ENCODE results near the gene CLOCK. TPM values are rescaled to one million over a fixed set of nuclear protein-coding genes. Genes with fewer than 3 reads are reported as not detected.

Gene CLOCK
- total and polyA plus RNA-seq, 9 of the 15 experiments (the other 6 are each of a cell fraction or from before 2014, with no cell fraction given): 3.7 to 14.4 (median 9.4) TPM

GRCh38 chr4:55547466-55547770 is 709 bp upstream of the CLOCK start (continued):
- no peak for TF ChIP-seq FOXK1 (CRISPR knock-in tag; IDR thresholded peaks at IDR 0.05; ENCODE audit: borderline replicate concordance)
- no peak for TF ChIP-seq RERE (CRISPR knock-in tag; IDR thresholded peaks at IDR 0.05; ENCODE audit: borderline replicate concordance)
- TF ChIP-seq ZNF197 (CRISPR knock-in tag; IDR thresholded peaks at IDR 0.05; ENCODE audit: low read depth): no peak
- no peak for TF ChIP-seq ZBTB34 (CRISPR knock-in tag; IDR thresholded peaks at IDR 0.05)
- TF ChIP-seq CBFA2T3 (IDR thresholded peaks at IDR 0.05): no peak
- peak; percentile 22 for TF ChIP-seq CHD1 (IDR thresholded peaks at IDR 0.05; ENCODE audit: low read length)
- TF ChIP-seq ZKSCAN3 (CRISPR knock-in tag; IDR thresholded peaks at IDR 0.05): no peak
- TF ChIP-seq ZNF277 (CRISPR knock-in tag; IDR thresholded peaks at IDR 0.05; ENCODE audit: borderline replicate concordance): no peak
- TF ChIP-seq ZNF780A (CRISPR knock-in tag; IDR thresholded peaks at IDR 0.05): no peak
- peak; percentile 26; the same call in 1 of the 2 replicates for TF ChIP-seq MYC (IDR thresholded peaks at IDR 0.05; ENCODE audit: low read depth, low read length)
- TF ChIP-seq MYC (CRISPR knock-in tag; IDR thresholded peaks at IDR 0.05; ENCODE audit: borderline replicate concordance, low read depth): no peak
- TF ChIP-seq ETS2 (tag; IDR thresholded peaks at IDR 0.05; ENCODE audit: borderline replicate concordance, poor library complexity, severe bottlenecking): no peak
- TF ChIP-seq RBBP5 (IDR thresholded peaks at IDR 0.05; ENCODE audit: borderline replicate concordance, insufficient read depth, low read length, poor library complexity, severe bottlenecking): no peak
- TF ChIP-seq ETV1 (tag; conservative IDR thresholded peaks at IDR 0.05; ENCODE audit: low read depth): no peak
- no peak for TF ChIP-seq C11orf30 (IDR thresholded peaks at IDR 0.05; ENCODE audit: low read depth)
- no peak for TF ChIP-seq HMGXB4 (CRISPR knock-in tag; IDR thresholded peaks at IDR 0.05)

All from K562 (cell line).